ENCODE results near the gene FAAH. TPM values are rescaled to one million over a fixed set of nuclear protein-coding genes. Genes with fewer than 3 reads are reported as not detected.

The FAAH gene
- total and polyA plus RNA-seq, 7 donors: 5.4 to 48.1 (median 11.5) TPM

DNA sequence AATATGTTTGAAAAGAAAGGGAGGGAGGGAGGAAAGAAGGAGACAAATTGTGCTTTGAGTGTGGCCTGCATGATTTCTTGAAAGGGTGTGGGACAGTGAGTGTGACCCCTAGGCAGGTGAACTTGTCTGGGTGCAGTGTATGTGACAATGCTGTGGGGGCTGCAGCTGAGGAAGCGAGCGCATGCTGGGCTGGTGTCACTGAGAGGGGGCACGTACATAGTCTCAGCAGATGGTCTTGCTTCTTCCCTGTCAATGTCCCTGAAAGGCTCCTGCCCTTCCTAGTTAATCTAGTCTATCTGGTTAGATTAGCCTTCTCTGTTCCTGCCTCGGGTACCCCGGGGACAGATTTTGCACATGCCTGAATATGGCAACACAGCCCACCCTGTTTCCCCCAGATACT, 9.8 kb downstream of the FAAH start:
- Histone ChIP-seq H3K9me3 (no peaks in the 10 kb centered on the region), H3K27ac (no peak overlapping the region), H3K4me3 (no peak overlapping the region), H3K4me1 (peaks cover 0 to 24% (median 21%) of the 10 kb centered on the region in 4 donors), H3K27me3 (no peaks in the 10 kb centered on the region), H3K36me3 (no peaks in the 10 kb centered on the region)
- intact Hi-C loops (cut with DNase I): no loop called here
- no peak for DNase-seq
- WGBS, 2 donors: 90 to 95% methylated on average over 5 of the region's 5 CpGs
- no peak for TF ChIP-seq EP300 (IDR thresholded peaks at IDR 0.05)
- TF ChIP-seq, protein P1, sequence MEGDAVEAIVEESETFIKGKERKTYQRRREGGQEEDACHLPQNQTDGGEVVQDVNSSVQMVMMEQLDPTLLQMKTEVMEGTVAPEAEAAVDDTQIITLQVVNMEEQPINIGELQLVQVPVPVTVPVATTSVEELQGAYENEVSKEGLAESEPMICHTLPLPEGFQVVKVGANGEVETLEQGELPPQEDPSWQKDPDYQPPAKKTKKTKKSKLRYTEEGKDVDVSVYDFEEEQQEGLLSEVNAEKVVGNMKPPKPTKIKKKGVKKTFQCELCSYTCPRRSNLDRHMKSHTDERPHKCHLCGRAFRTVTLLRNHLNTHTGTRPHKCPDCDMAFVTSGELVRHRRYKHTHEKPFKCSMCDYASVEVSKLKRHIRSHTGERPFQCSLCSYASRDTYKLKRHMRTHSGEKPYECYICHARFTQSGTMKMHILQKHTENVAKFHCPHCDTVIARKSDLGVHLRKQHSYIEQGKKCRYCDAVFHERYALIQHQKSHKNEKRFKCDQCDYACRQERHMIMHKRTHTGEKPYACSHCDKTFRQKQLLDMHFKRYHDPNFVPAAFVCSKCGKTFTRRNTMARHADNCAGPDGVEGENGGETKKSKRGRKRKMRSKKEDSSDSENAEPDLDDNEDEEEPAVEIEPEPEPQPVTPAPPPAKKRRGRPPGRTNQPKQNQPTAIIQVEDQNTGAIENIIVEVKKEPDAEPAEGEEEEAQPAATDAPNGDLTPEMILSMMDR (IDR thresholded peaks at IDR 0.05): no peak
- TF ChIP-seq POLR2A (IDR thresholded peaks at IDR 0.05): no peak
- no peak for TF ChIP-seq POLR2AphosphoS5 (IDR thresholded peaks at IDR 0.05)

DNA sequence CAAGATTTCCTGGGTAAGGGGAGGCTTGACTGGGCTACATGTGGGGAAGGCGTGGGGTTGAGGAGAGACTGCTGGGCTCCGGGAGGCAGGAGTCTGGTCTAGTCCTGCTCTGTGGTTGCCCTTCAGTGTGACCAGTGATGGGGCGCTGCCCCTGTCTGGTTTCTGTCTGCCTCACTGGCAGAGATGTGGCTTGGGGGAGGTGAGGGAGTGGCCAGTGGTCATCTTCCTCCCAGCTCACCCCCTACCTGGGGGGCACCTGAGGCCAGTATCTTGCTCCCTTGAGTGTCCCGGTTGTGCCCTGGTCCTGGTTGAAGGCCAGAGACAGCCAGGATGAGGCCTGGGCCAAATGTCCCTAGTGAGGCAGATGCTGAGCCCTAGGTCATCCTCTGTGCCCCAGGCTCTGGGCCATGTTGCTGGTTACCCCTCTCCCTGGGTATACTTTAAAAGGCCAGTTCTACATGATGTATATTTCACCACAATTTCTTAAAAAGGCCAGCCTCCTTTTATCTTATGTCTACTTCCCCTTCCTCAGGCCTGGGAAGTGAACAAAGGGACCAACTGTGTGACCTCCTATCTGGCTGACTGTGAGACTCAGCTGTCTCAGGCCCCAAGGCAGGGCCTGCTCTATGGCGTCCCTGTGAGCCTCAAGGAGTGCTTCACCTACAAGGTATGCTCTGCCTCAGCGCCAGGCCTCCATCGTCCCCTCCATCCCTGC, 10.5 kb downstream of the FAAH start:
- no peak overlapping the region for H3K27ac ChIP-seq
- no peaks in the 10 kb centered on the region for H3K36me3 ChIP-seq
- intact Hi-C loops (cut with DNase I): loop anchor here (5.0 kb wide), 2 partner anchors 43 to 323 kb away; no protein-coding TSS in a partner anchor
- 90 to 95% methylated on average over 7 of the region's 7 CpGs for WGBS, 2 donors
- no peaks in the 10 kb centered on the region for H3K9me3 ChIP-seq
- no peak for TF ChIP-seq EP300 (IDR thresholded peaks at IDR 0.05)
- no peak for TF ChIP-seq POLR2AphosphoS5 (IDR thresholded peaks at IDR 0.05)
- no peak for TF ChIP-seq POLR2A (IDR thresholded peaks at IDR 0.05)
- TF ChIP-seq, protein P1 (IDR thresholded peaks at IDR 0.05): no peak
- no peak overlapping the region for H3K4me3 ChIP-seq
- peaks cover 0 to 24% (median 21%) of the 10 kb centered on the region in 4 donors for H3K4me1 ChIP-seq
- DNase-seq: no peak
- no peaks in the 10 kb centered on the region for H3K27me3 ChIP-seq

DNA sequence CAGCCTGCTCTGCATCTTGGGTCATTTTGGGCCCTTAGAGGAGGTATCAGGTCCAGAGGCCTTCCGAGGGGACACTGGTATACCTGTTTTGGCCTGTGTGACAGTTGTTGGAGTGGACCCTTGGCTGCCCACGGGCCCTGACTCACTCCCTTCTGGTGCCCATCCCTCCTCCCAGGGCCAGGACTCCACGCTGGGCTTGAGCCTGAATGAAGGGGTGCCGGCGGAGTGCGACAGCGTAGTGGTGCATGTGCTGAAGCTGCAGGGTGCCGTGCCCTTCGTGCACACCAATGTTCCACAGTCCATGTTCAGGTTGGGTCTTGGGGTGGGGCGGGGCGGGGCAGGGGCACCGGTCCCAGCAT, 11.1 kb downstream of the FAAH start:
- DNase-seq: no peak
- Histone ChIP-seq H3K27me3 (no peaks in the 10 kb centered on the region), H3K27ac (no peak overlapping the region), H3K4me3 (no peak overlapping the region), H3K9me3 (no peaks in the 10 kb centered on the region), H3K4me1 (peaks cover 0 to 24% (median 21%) of the 10 kb centered on the region in 4 donors), H3K36me3 (no peaks in the 10 kb centered on the region)
- intact Hi-C loops (cut with DNase I): loop anchor here (5.0 kb wide), 2 partner anchors 42 to 322 kb away; no protein-coding TSS in a partner anchor
- TF ChIP-seq POLR2A (IDR thresholded peaks at IDR 0.05) (no peak), POLR2AphosphoS5 (IDR thresholded peaks at IDR 0.05) (no peak), EP300 (IDR thresholded peaks at IDR 0.05) (no peak)
- TF ChIP-seq, protein P1 (IDR thresholded peaks at IDR 0.05): no peak
- 66 to 89% methylated on average over 12 of the region's 12 CpGs for WGBS, 2 donors

DNA sequence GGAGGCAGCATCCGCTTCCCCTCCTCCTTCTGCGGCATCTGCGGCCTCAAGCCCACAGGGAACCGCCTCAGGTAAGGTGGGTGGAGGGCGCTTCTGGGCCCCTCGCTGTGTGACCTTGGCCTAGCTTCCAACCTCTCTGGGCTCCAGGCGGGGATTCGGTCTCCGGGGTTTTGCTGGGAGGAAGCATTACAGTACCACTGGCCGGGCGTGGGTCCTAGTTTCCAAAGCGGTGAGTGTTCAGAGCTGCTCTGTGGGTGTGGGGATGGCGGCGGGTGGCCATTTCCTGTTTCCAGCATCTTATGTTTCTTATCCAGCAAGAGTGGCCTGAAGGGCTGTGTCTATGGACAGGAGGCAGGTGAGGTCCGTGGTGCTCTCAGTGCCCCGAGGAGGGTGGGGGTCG, 11.6 kb downstream of the FAAH start:
- Histone ChIP-seq H3K4me3 (no peak overlapping the region), H3K9me3 (no peaks in the 10 kb centered on the region), H3K27ac (no peak overlapping the region), H3K27me3 (no peaks in the 10 kb centered on the region), H3K4me1 (peaks cover 0 to 24% (median 21%) of the 10 kb centered on the region in 4 donors), H3K36me3 (no peaks in the 10 kb centered on the region)
- no peak for DNase-seq
- WGBS, 2 donors: 87 to 89% methylated on average over 17 of the region's 17 CpGs
- TF ChIP-seq EP300 (IDR thresholded peaks at IDR 0.05) (no peak), POLR2AphosphoS5 (IDR thresholded peaks at IDR 0.05) (no peak)
- TF ChIP-seq, protein P1 (IDR thresholded peaks at IDR 0.05): no peak
- intact Hi-C loops (cut with DNase I): loop anchor here (2.0 to 5.0 kb wide), 3 partner anchors 42 to 322 kb away; no protein-coding TSS in a partner anchor
